ENCODE data around the gene CHRM2.

Gene CHRM2

DNA sequence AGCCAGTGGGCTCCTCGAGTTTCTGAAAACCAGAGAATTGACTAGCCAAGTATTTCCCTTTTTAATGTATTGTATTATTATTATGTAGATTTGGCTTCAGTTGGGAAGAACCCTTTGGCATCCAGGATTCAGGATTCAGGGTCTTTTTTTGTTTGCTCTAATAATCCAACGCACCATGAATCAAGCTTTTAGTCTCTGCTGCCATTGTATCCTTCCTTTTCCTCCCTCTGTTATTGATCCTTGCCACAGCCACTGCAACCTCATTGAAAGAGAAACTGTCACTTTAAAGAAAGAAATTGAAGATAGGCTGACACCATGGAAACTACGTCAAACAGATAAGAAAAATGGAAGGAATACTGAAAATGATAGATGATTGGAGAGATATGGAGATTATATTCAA is 150.0 kb downstream of the CHRM2 start:
- in situ Hi-C loops (cut with MboI; ENCODE audit: low sequenced_read_pairs): no loop called here

DNA sequence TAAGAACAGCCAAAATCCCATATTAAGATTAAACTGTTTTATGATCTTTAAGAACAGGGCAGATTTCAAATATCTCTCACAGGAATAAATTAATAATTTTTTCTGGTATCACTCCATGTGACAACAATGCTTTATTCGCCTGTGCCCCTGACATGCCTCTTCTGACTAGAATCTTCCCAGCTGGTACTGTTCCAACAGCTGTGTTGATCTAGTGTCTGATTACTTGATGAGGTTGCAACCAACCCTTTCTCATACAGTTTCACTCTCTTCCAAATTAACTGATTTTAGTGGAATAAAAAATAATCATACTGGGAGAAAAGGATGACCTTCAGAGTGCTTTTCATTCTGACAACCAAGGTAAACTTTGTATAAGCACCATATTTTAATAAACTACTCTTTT is 151.9 kb downstream of the CHRM2 start:
- in situ Hi-C loops (cut with MboI; ENCODE audit: low sequenced_read_pairs): no loop called here

DNA sequence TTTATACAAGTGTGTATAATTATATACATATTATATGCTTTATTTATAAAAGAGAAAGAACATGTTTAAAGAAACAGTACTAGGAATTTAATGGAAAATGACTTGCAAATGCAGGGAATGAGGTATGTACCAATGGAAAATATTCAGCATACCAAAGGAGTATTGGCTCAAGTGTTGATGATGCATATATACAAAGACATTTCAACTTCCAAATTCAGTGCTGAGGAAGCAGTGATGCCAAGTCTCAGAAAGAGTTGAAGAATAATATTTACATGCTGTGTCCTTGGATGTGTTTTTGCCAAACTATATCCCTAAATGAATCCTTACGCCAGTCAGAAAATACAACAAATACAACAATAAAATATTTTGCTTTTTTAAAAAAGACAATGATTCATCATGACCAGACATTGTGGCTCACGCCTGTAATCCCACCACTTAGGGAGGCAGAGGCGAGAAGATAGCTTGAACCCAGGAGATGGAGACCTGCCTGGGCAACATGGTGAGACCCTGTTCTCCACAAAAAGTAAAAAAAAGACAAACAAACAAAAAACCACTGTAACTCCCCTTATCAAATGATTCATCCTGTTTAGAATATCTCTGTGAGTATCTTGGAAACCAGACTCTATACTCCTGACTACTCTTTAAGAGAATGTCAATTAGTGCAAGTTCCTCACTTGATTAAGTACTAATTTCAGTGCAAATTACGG is 157.2 kb downstream of the CHRM2 start:
- in situ Hi-C loops (cut with MboI; ENCODE audit: low sequenced_read_pairs): no loop called here

DNA sequence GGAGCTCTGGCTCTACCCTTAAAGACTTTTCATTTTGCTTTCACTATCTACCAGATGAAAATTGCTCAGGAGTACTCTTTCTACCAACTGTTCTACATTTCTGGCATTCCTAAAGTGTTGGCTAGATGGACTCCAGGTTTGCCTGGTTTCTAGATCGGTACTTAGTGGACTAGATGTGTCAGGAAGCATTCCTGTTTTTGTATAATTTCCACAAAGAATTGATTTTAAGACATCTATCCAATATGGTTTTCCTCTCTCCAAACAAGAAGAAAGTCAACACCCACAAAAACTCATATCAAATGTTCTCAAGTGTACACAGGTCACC is 157.7 kb downstream of the CHRM2 start:
- in situ Hi-C loops (cut with MboI; ENCODE audit: low sequenced_read_pairs): no loop called here

DNA sequence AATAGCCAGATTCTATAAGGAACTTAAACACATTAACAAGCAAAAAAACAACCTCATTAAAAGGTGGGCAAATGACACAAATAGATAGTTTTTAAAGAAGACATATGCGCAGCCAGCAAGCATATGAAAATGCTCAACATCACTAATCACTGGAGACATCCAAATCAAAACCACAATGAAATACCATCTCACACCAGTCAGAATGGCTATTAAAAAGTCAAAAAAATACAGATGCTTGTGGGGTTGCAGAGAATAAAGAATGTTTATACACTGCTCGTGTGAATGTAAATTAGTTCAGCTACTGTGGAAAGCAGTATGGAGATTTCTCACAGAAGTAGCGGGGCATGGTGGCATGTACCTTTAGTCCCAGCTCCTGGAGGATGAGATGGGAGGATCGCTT is 164.0 kb downstream of the CHRM2 start:
- in situ Hi-C loops (cut with MboI; ENCODE audit: low sequenced_read_pairs): no loop called here

DNA sequence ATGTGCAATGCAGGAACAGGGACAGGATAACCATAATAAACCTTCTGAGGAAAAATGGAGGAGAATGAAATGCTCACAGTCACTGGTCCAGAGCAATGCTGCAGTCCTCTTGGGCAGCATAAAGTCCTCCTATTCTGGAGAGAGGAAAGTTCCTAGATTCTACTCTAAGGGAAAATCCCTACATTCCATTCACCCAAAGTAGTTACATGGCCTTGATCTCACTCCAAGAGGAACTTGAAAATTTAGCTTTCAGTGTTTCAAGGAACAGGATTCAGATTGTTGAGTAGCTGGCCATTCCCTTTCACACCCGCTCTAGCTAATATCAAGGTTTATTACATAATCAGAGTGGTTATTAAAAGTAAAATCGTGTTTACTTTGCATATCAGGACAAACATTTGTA is 168.3 kb downstream of the CHRM2 start:
- in situ Hi-C loops (cut with MboI; ENCODE audit: low sequenced_read_pairs): no loop called here

DNA sequence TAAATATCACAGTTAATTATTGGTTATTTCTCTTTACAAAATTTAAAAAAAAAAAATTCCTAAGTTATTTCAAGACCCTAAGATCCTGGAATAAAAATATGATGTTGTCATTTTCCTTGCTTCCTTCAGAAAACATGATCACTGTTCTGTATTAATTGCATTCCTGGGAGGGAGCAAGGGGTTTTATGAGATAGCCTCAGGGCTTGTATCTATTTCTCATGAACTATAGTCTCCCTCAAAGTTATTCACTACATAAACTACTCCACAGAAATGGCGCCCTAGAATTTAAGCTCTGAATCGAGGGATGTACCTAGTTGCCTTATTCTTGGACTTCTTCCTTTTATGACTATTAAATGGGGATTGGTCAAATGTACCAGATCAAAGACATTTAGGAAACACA is 170.3 kb downstream of the CHRM2 start:
- in situ Hi-C loops (cut with MboI; ENCODE audit: low sequenced_read_pairs): no loop called here

DNA sequence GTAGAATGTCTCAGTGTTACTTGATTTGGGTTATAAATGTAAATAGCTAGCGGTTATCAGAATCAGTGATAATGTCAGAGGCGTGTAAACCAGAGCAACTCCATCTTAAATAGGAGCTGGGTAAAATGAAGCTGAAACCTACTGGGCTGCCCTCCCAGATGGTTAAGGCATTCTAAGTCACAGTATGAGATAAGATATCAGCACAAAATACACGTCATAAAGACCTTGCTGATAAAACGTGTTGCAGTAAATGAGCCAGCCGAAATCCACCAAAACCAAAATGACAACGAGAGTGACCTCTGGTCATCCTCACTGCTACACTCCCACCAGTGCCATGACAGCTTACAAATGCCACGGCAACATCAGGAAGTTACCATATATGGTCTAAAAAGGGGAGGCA is 172.3 kb downstream of the CHRM2 start:
- in situ Hi-C loops (cut with MboI; ENCODE audit: low sequenced_read_pairs): no loop called here

DNA sequence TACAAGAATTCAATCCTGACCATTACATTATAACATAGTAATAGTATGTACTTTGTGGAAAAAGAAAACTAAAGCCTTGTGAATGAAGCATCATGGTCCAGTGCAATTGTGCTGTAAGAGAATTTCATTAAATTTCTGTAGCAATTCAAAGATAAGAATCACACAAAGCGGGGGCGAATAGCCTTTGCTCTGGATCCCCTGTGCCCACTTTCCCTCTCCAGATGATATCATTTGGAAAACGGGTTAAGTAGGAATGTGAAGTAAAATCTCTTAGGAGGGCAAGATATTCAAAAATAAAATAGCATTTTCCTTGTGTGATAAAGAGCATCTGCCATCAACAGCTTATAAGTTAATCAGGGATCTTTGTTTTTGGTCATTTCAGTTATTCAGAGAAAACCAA is 177.1 kb downstream of the CHRM2 start:
- in situ Hi-C loops (cut with MboI; ENCODE audit: low sequenced_read_pairs): no loop called here

DNA sequence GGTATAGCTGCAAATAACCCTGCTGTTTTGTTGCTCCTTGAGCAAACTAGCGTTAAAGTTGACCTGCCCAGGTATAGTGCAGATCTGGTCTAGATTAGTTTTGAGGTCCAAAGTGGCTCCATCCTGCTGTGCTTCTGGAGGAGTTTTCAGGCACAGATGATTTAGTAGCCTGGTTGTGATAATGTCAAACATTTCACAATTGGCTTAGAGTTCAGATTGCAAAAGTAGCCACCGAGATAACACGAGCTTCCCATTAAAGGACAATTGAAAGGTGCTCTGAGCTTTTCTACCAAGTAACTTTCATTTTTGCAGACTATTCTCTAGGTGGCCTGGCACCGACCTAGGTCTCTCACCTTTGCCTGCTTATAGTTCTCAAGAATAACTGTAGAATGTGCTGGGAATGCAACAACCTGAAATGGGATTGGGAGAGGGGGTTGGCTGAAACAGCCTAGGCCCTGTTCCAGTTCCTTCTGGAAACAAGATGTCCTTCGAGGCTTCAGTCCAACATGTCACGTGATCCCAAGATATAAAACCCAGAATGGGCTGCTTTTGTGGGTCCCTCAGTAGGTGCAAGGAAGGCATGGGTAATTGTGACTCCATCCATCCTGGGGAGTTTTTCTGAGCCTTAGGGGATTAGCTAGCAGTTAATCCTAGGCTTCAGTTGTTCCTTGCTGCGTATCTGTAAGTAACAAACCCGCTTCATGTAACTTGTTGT is 201.0 kb downstream of the CHRM2 start:
- in situ Hi-C loops (cut with MboI; ENCODE audit: low sequenced_read_pairs): no loop called here
